GM18508 (cell line): Measurements from ENCODE around the gene KRTAP5-8.
"Not testable (repeated sequence)": the region's sequence is repeated elsewhere in the genome, so short reads cannot be mapped to it uniquely, and the experiment has no call there.

Experiments
- ATAC-seq: cut with Tn5 transposase; IDR thresholded peaks from one replicate; pipeline ENCODE4 v1.9.1; 2021; ENCODE audit warnings: moderate number of reproducible peaks; ENCODE audit not compliant: insufficient read depth, unreplicated experiment

KRTAP5-8 gene

GRCh38 chr11:71542879-71543777 is 5.3 kb downstream of the KRTAP5-8 start:
- no peak for ATAC-seq

GRCh38 chr11:71543866-71544265 is 6.0 kb downstream of the KRTAP5-8 start:
- ATAC-seq, result no peak

- ATAC-seq, result no peak
These were observed 6.8 kb downstream of the KRTAP5-8 start for GRCh38 chr11:71544525-71545214.

GRCh38 chr11:71545405-71545966 is 7.7 kb downstream of the KRTAP5-8 start:
- no peak for ATAC-seq

- no peak for ATAC-seq
These were observed 10.3 kb downstream of the KRTAP5-8 start, which contains the start of gene KRTAP5-9 for GRCh38 chr11:71548120-71548519. TSS of gene KRTAP5-9 (plus strand) at chr11:71548420. CDS start at chr11:71548658, 238 bp downstream.

GRCh38 chr11:71548716-71549151 is 10.9 kb downstream of the KRTAP5-8 start:
- no peak for ATAC-seq

- no peak for ATAC-seq
These were observed 13.9 kb downstream of the KRTAP5-8 start for GRCh38 chr11:71551711-71552110.

- ATAC-seq, result no peak
These were observed 17.2 kb downstream of the KRTAP5-8 start for GRCh38 chr11:71554996-71555395.

- no peak for ATAC-seq
These were observed 17.7 kb downstream of the KRTAP5-8 start for GRCh38 chr11:71555508-71555907.

GRCh38 chr11:71556018-71556417 is 18.2 kb downstream of the KRTAP5-8 start:
- ATAC-seq, result no peak

- no peak for ATAC-seq
These were observed 19.4 kb downstream of the KRTAP5-8 start for GRCh38 chr11:71557257-71557656.

GRCh38 chr11:71558996-71559395 is 21.2 kb downstream of the KRTAP5-8 start:
- no peak for ATAC-seq

GRCh38 chr11:71562120-71562519 is 24.3 kb downstream of the KRTAP5-8 start:
- no peak for ATAC-seq

- no peak for ATAC-seq
These were observed 25.6 kb downstream of the KRTAP5-8 start for GRCh38 chr11:71563406-71563805.

- no peak for ATAC-seq
These were observed 26.6 kb downstream of the KRTAP5-8 start for GRCh38 chr11:71564430-71564829.

- no peak for ATAC-seq
These were observed 27.4 kb downstream of the KRTAP5-8 start, which contains the start of gene KRTAP5-10 for GRCh38 chr11:71565263-71565662. TSS of gene KRTAP5-10 (plus strand) at chr11:71565563. CDS start at chr11:71565588, 25 bp downstream.

GRCh38 chr11:71566081-71566620 is 28.3 kb downstream of the KRTAP5-8 start:
- no peak for ATAC-seq

- not testable (repeated sequence) for ATAC-seq
These were observed 29.1 kb downstream of the KRTAP5-8 start for GRCh38 chr11:71566626-71567599.

- ATAC-seq, result not testable (repeated sequence)
These were observed 29.8 kb downstream of the KRTAP5-8 start for GRCh38 chr11:71567633-71568032.
